Neuron (in vitro differentiated cells): Measurements from ENCODE around the gene CDC26.
"Not testable (repeated sequence)": the region's sequence is repeated elsewhere in the genome, so short reads cannot be mapped to it uniquely, and the experiment has no call there.

Source experiments
- H2AFZ ChIP-seq: one replicate; pipeline ENCODE4 v1.6.1; 2013; ENCODE audit warnings: low read depth, mild to moderate bottlenecking, inconsistent platforms, low read length, moderate library complexity
- H3K27me3 ChIP-seq: one replicate; pipeline ENCODE4 v1.6.1; 2013; ENCODE audit warnings: low read length; ENCODE audit not compliant: insufficient read depth
- H3K36me3 ChIP-seq: one replicate; pipeline ENCODE4 v1.6.1; 2013; ENCODE audit warnings: low read length; ENCODE audit not compliant: insufficient read depth
- H3K4me1 ChIP-seq: one replicate; pipeline ENCODE4 v1.6.1; 2013; ENCODE audit warnings: low read length; ENCODE audit not compliant: insufficient read depth
- H3K4me3 ChIP-seq: 2 replicates; pipeline ENCODE4 v1.5.1; 2013; ENCODE audit warnings: mild to moderate bottlenecking, low read length, moderate library complexity
- H3K9me3 ChIP-seq: one replicate; pipeline ENCODE4 v1.6.1; 2013; ENCODE audit warnings: low read length

Gene CDC26

DNA sequence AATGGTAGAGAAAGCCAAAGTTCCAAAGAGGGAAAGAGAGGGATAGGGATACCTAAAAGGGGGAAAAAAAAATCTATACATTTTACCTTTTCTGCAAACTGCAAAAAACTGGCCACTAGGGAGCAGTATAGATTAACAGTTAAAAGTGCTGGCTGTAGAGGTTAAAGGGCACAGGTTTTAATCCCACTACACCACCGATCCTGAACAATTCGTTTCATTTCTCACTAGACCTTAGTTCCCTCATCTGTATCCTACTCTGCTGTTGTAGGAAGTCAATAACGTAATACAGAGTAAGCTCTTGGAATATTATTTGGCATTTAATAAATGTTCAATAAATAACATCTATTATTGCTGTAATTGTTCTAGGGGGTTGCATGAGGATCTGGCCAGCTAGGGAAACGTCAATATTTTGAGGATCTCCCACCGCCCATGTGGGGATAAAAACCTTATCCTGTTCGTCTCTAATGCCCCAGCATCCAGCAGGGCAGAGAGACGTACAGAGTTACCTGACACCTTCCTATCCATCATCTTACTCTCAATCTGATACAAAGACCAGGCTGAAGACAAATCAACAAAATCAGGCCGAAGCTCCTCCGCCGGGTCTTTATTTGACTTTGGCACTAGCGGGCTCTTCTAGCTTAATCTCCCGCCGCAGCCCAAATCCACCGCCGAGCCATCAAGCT lies 757 bp downstream of the CDC26 start:
- Histone ChIP-seq H2AFZ (peak overlapping the region; percentile 75), H3K4me3 (peak overlapping the region; percentile 75), H3K9me3 (no peaks in the 10 kb centered on the region), H3K36me3 (peaks cover 56% of the 10 kb centered on the region), H3K27me3 (no peaks in the 10 kb centered on the region), H3K4me1 (peaks cover 14% of the 10 kb centered on the region)

DNA sequence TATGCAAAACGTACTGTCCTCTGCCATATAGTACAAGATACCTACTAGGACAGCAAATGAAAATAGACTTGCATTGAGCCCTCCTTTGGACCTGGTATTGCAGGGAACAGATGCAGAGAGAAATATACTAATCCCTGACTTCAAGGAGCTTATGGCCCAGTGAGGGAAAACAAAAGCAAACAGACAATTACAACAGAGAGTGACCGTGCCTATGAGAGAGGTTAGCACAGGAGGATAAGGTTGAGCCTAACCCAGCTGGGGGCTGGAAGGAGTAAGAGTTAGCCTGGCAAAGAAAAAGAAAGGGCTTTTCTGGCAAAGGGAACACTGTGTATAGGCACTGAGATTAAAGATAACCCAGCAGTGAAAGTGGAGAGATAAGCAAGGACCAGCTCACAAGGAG lies 5.5 kb downstream of the CDC26 start:
- H3K36me3 ChIP-seq, result peaks cover 55% of the 10 kb centered on the region
- H2AFZ ChIP-seq, result no peak overlapping the region
- peaks cover 8% of the 10 kb centered on the region for H3K4me1 ChIP-seq
- H3K27me3 ChIP-seq, result no peaks in the 10 kb centered on the region
- no peak overlapping the region for H3K4me3 ChIP-seq
- no peaks in the 10 kb centered on the region for H3K9me3 ChIP-seq

DNA sequence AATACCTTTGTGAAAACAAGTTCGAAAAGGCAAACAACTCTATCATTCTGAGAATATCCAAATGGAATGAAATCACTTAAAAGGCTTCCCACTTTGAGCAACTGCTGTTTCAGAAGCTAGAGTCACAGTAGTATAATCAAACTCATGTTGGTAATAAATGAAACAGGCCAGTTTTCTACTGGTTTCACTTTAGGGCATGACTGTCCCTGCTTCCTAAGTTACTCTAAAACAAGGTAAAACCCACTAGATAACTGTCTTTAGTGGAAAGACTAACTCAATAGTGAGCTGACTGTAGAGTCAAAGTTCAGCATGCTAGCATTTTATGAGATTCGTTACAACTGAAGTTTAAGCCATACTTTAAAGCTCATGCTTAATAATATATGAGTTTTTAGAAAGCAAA lies 6.0 kb downstream of the CDC26 start:
- H3K27me3 ChIP-seq, result no peaks in the 10 kb centered on the region
- peaks cover 55% of the 10 kb centered on the region for H3K36me3 ChIP-seq
- no peak overlapping the region for H3K4me3 ChIP-seq

DNA sequence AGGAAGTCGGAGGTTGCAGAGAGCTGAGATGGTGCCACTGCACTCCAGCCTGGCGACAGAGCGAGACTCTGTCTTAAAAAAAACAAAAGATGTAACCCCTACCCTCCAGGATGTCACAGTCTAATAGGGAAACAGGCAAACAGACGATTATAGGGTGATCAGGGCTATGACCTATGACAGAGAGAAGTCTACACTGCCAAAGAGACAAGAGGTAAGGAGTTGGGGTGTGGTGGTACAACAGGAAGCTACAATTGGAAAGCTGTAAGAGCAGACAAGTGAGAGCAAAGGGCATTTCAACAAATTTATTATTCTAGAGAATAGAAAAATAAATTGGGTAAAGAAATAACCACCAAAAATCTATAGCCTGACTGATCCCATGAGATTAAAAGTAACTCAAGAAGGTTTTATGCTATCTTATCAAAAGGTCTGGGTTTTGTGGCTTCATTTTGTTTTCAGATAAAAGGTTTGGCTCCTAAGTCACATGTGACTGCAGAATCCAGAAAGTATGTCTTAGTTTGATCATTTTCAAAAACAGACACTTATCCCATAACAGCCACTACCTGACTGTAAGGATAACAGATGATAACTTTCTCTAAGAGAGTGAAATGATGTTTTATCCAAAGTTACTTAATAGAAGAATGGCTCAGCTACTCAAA lies 7.3 kb downstream of the CDC26 start:
- Histone ChIP-seq H3K9me3 (no peaks in the 10 kb centered on the region), H2AFZ (no peak overlapping the region), H3K36me3 (peaks cover 52% of the 10 kb centered on the region), H3K27me3 (no peaks in the 10 kb centered on the region), H3K4me1 (no peaks in the 10 kb centered on the region), H3K4me3 (no peak overlapping the region)

More for the DNA sequence above, 6.0 kb downstream of the CDC26 start:
- Histone ChIP-seq H2AFZ (no peak overlapping the region), H3K4me1 (peaks cover 6% of the 10 kb centered on the region), H3K9me3 (no peaks in the 10 kb centered on the region)

DNA sequence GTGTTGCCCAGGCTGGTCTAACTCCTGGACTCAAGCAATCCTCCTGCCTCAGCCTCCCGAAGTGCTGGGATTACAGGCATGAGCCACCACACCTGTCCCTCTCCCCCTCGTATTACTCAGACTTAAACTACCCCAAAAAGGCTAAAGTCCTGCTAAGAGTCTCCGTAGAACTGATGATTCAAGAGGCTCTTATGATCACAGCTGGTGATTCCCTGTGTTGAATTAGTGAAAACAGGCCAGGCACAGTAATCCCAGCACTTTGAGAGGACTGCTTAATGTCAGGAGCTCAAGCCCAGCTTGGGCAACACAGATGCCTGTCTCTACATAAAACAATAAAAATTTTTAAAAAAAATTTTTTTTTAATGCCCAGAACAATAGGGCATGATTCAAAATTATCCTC lies 9.2 kb downstream of the CDC26 start:
- no peak overlapping the region for H3K4me3 ChIP-seq

DNA sequence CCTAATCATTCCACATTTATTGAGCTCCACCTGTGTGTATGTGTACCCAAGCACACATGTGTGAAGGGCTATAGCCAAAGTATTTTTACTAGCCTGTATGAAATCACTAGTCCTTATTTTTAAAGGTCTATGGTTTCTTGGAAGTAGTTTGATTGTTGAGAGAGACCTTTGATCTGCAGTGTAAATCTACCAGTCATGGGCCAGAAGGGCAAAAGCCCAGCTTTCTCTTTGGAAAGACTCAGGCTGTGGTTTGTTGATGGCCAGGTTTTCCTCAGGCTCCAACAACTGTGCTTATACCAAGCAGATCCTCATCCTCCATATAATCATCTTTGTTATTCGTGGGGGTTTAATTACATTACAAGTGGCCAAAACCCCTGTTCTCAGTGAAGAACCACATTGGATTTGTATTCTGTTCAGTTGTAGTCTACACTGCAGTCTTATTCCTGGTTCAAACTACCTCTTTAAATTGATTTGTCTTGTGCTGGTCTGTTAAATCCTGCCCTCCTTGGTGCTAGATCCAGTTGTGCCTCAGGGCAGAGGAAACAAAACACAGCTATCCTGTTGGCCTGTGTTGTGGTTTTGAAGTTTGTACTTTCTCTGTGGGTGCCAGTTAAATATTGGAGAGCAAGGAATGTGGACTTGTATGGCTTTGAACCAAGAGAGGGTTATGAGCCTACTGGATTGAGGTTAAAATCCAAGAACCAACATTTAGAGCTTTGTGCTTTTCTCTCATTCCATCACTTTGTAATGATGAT lies 13.3 kb downstream of the CDC26 start:
- peaks cover 48% of the 10 kb centered on the region for H3K36me3 ChIP-seq

More for the DNA sequence above, 9.2 kb downstream of the CDC26 start:
- Histone ChIP-seq H2AFZ (no peak overlapping the region), H3K4me1 (no peaks in the 10 kb centered on the region), H3K27me3 (no peaks in the 10 kb centered on the region), H3K9me3 (no peaks in the 10 kb centered on the region), H3K36me3 (peaks cover 50% of the 10 kb centered on the region)

DNA sequence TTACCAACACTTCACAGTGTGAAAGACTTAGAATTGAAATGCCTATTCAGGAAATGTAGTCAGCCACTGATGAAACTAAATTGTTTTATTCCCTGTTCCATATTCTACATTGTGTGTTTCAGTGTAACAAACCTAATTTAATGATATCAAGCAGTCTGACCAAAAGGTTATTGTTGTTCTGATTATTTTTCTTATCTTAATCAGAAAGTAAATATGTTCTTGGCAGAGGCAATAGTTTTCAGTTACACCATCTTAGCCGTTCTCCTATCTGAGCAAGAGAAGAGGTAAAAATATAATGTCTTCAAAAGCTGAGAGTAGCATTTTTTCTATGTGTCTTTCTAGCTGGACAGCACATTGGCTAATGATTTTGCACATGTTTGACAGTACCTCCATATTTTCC lies 17.1 kb downstream of the CDC26 start:
- Histone ChIP-seq H2AFZ (no peak overlapping the region), H3K4me3 (no peak overlapping the region), H3K4me1 (no peaks in the 10 kb centered on the region), H3K27me3 (no peaks in the 10 kb centered on the region), H3K9me3 (no peaks in the 10 kb centered on the region), H3K36me3 (peaks cover 49% of the 10 kb centered on the region)

More for the DNA sequence above, 13.3 kb downstream of the CDC26 start:
- Histone ChIP-seq H3K27me3 (no peaks in the 10 kb centered on the region), H2AFZ (no peak overlapping the region), H3K9me3 (no peaks in the 10 kb centered on the region), H3K4me1 (no peaks in the 10 kb centered on the region), H3K4me3 (no peak overlapping the region)

DNA sequence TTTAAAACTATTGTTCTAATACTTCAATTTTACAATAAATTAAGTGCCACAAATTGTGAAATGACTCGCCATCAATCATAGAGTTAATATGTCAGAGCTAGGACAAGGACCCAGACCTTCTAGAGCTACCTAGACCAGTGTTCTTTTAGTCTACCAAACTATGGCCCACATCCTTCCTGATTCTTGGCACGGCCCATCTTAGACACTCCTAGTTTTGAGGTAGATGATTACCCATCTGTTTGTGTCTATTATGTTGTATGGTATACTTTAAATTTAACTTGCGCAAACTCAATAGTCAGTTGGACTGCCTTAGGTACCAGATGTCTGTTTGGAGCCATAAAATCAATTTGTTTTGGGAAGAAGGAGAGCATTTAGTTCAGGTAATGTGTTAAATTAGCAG lies 17.5 kb downstream of the CDC26 start:
- Histone ChIP-seq H3K4me3 (no peak overlapping the region), H3K36me3 (peaks cover 46% of the 10 kb centered on the region), H3K9me3 (no peaks in the 10 kb centered on the region)

DNA sequence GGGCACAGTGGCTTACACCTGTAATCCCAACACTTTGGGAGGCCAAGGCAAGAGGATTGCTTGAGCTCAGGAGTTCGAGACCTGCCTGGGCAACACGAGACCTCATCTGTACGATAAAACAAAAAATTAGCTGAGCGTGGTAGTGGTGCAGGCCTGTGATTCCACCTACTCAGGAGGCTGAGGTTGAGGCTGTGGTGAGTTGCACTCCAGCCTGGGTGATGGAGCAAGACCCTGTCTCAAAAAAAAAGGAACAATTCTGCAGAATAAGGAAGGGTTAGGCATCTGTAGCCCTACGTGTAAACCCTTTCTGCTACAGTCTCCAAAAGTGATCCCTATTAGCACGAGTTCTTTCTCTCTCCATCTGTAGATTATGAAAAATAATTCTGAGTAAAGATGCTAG lies 19.9 kb downstream of the CDC26 start:
- Histone ChIP-seq H3K27me3 (no peaks in the 10 kb centered on the region), H3K36me3 (peaks cover 29% of the 10 kb centered on the region), H2AFZ (no peak overlapping the region), H3K4me3 (no peak overlapping the region), H3K4me1 (no peaks in the 10 kb centered on the region), H3K9me3 (no peaks in the 10 kb centered on the region)

More for the DNA sequence above, 17.5 kb downstream of the CDC26 start:
- H2AFZ ChIP-seq, result no peak overlapping the region
- H3K27me3 ChIP-seq, result no peaks in the 10 kb centered on the region
- no peaks in the 10 kb centered on the region for H3K4me1 ChIP-seq

DNA sequence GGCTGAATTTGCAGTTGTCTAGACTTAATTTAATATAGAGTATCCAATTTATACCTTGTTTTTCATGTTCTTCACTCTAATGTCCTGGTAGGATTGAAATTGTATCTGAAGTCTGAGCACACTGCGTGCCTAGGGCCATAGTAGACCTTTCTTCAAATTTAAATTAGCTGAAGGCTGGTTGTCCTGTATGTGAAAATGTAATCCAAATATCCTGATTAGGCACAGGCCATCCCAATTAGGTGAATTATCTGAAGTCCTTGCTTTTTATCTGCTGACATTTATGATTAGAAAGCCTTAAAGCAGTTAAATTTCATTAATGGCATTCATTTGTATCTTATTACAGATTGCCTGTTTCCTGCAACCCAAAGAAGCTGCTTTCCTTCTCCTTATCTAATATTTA lies 20.4 kb downstream of the CDC26 start:
- H3K9me3 ChIP-seq, result no peaks in the 10 kb centered on the region
- no peaks in the 10 kb centered on the region for H3K4me1 ChIP-seq
- H3K27me3 ChIP-seq, result no peaks in the 10 kb centered on the region
- H3K4me3 ChIP-seq, result no peak overlapping the region
- H3K36me3 ChIP-seq, result peaks cover 25% of the 10 kb centered on the region
- no peak overlapping the region for H2AFZ ChIP-seq

DNA sequence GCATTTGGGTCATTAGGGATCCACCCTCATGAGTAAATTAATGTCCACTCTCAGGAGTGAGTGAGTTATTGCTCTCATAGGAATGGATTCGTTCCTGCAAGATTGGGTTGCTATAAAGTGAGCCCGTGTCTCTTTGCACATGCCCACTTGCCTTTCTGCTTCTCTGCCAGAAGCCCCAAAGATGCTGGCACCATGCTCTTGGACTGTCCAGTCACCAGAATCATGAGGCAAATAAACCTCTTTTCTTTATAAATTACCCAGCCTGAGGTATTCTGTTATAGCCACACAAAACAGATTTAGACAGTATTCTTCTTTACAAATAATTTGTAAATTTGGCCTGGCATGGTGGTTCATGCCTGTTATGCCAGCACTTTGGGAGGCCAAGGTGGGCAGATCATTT lies 24.6 kb downstream of the CDC26 start:
- no peaks in the 10 kb centered on the region for H3K9me3 ChIP-seq
- H3K4me1 ChIP-seq, result no peaks in the 10 kb centered on the region
- H3K27me3 ChIP-seq, result no peaks in the 10 kb centered on the region
- no peak overlapping the region for H3K4me3 ChIP-seq
- no peaks in the 10 kb centered on the region for H3K36me3 ChIP-seq
- H2AFZ ChIP-seq, result no peak overlapping the region

DNA sequence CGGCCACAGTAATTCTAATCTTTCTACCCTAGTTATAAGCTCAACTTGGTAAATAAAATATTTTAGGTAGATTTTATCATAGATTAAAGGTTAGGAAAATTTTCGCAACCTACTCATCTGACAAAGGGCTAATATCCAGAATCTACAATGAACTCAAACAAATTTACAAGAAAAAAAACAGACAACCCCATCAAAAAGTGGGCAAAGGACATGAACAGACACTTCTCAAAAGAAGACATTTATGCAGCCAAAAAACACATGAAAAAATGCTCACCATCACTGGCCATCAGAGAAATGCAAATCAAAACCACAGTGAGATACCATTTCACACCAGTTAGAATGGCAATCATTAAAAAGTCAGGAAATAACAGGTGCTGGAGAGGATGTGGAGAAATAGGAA lies 25.7 kb downstream of the CDC26 start:
- H3K27me3 ChIP-seq, H3K36me3 ChIP-seq, H3K4me3 ChIP-seq, H3K4me1 ChIP-seq, H3K9me3 ChIP-seq, H2AFZ ChIP-seq: not testable (repeated sequence)

DNA sequence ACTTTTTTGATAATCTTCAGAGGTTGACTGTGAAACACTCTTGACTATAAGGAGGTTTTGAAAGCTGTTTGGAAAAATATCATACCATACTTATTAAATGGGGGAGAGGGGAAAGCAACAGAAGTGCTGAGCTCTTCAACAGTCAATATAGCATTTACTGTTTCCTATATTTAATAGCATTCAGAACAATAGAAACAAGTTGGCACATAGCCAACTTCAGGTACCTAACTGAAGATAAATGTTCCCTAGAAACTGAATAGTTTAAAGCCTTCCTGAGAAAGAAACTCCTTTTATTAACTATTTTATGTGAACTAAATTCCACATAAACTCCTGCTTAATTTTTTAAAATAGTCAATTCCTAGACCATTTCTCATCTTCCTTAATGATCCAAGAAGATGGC lies 27.7 kb downstream of the CDC26 start:
- Histone ChIP-seq H3K4me1 (no peaks in the 10 kb centered on the region), H2AFZ (no peak overlapping the region), H3K9me3 (no peaks in the 10 kb centered on the region), H3K4me3 (no peak overlapping the region), H3K27me3 (no peaks in the 10 kb centered on the region), H3K36me3 (no peaks in the 10 kb centered on the region)
